ENCODE measurements around the gene PURA. TPM values are rescaled to one million over a fixed set of nuclear protein-coding genes. Genes with fewer than 3 reads are reported as not detected.

The PURA gene
- total and polyA plus RNA-seq, 4 experiments from 2014 or later: 2.5 to 36.2 (median 18.0) TPM

Other genes with a start within 250 kb of the PURA start
- gene NRG2, start 70.8 kb upstream of the PURA start, total RNA-seq: under 1 TPM; 0.11 to 0.17 TPM
- gene NRG2, start 70.8 kb upstream of the PURA start, polyA plus RNA-seq: under 1 TPM in 1 of 2 donors, not detected in 1; 0.15 TPM
- 10 to 100 TPM; 13.7 to 14.9 TPM for gene IGIP, start 11.8 kb downstream of the PURA start, total RNA-seq
- gene IGIP, start 11.8 kb downstream of the PURA start, polyA plus RNA-seq: under 1 TPM; 0.27 to 0.78 TPM
- gene CYSTM1, start 61.1 kb downstream of the PURA start, total RNA-seq: 1 to 10 TPM; 5.0 to 6.3 TPM
- gene CYSTM1, start 61.1 kb downstream of the PURA start, polyA plus RNA-seq: 10 to 100 TPM; 12.8 to 21.1 TPM
- gene PFDN1, start 189.0 kb downstream of the PURA start, total RNA-seq: 10 to 100 TPM; 24.8 to 26.2 TPM
- 100 to 1,000 TPM; 116 to 223 TPM for gene PFDN1, start 189.0 kb downstream of the PURA start, polyA plus RNA-seq
- under 1 TPM; 0.52 to 0.86 TPM for gene HBEGF, start 232.5 kb downstream of the PURA start, total RNA-seq
- gene HBEGF, start 232.5 kb downstream of the PURA start, polyA plus RNA-seq: 1 to 10 TPM; 1.2 to 2.4 TPM
- not detected for gene SLC4A9, start 246.1 kb downstream of the PURA start, total RNA-seq
- not detected for gene SLC4A9, start 246.1 kb downstream of the PURA start, polyA plus RNA-seq